Osteoblast (primary cell): Measurements from ENCODE around the gene PSMB8. TPM values are rescaled to one million over a fixed set of nuclear protein-coding genes. Genes with fewer than 3 reads are reported as not detected.
"Not testable (repeated sequence)": the region's sequence is repeated elsewhere in the genome, so short reads cannot be mapped to it uniquely, and the experiment has no call there.

Source experiments
- DNase-seq: peaks from one replicate; pipeline ENCODE4 v3.0.0; 2011; ENCODE audit warnings: low spot score, mixed read lengths; ENCODE audit not compliant: insufficient read length; ENCODE audit errors: missing footprints
- H2AFZ ChIP-seq: 2 replicates; pipeline ENCODE4 v1.6.0; 2011; ENCODE audit warnings: mild to moderate bottlenecking, low read length
- H3K27ac ChIP-seq: 2 replicates; pipeline ENCODE4 v1.5.1; 2011; ENCODE audit warnings: mild to moderate bottlenecking, low read depth, low read length, moderate library complexity
- H3K27me3 ChIP-seq: 2 replicates; pipeline ENCODE4 v1.6.0; 2012; ENCODE audit warnings: mild to moderate bottlenecking, control low read depth, inconsistent platforms, low read length, moderate library complexity; ENCODE audit not compliant: insufficient read depth
- H3K36me3 ChIP-seq: 2 replicates; pipeline ENCODE4 v1.5.1; 2011; ENCODE audit warnings: mild to moderate bottlenecking, low read length, control low read depth, moderate library complexity; ENCODE audit not compliant: insufficient read depth
- H3K4me1 ChIP-seq: 2 replicates; pipeline ENCODE4 v1.5.1; 2011; ENCODE audit warnings: mild to moderate bottlenecking, low read length, control low read depth, moderate library complexity; ENCODE audit not compliant: insufficient read depth
- H3K4me2 ChIP-seq: 2 replicates; pipeline ENCODE4 v1.6.0; 2011; ENCODE audit warnings: mild to moderate bottlenecking, low read length; ENCODE audit not compliant: insufficient read depth
- H3K4me3 ChIP-seq: fragments of 200-600 bp; sonication (generic); 3 replicates; pipeline ENCODE4 v1.5.1; 2012; ENCODE audit warnings: mild to moderate bottlenecking, low read length, inconsistent platforms; ENCODE audit not compliant: insufficient read depth
- H3K79me2 ChIP-seq: 2 replicates; pipeline ENCODE4 v1.6.0; 2012; ENCODE audit warnings: mild to moderate bottlenecking, low read length, control low read depth, inconsistent platforms; ENCODE audit not compliant: insufficient read depth
- H3K9me3 ChIP-seq: 2 replicates; pipeline ENCODE4 v1.5.1; 2011; ENCODE audit warnings: low read depth, low read length, control low read depth
- H4K20me1 ChIP-seq: 2 replicates; pipeline ENCODE4 v1.6.0; 2012; ENCODE audit warnings: mild to moderate bottlenecking, low read length, control low read depth; ENCODE audit not compliant: insufficient read depth
- total RNA-seq: library from RNA; depleted of rRNA; stranded (reverse); fragments of >200 nt; gene quantifications from 2 replicates; pipeline ENCODE4 v1.2.3, GENCODE V29; 2012
- TF ChIP-seq, protein P1 (sequence below): IDR thresholded peaks from 2 replicates; pipeline ENCODE4 v1.5.1; 2011; ENCODE audit warnings: mild to moderate bottlenecking, low read depth, low read length, moderate library complexity; ENCODE audit errors: extremely low read depth

The PSMB8 gene
- total RNA-seq, 1 donor = 67.3 TPM

DNA sequence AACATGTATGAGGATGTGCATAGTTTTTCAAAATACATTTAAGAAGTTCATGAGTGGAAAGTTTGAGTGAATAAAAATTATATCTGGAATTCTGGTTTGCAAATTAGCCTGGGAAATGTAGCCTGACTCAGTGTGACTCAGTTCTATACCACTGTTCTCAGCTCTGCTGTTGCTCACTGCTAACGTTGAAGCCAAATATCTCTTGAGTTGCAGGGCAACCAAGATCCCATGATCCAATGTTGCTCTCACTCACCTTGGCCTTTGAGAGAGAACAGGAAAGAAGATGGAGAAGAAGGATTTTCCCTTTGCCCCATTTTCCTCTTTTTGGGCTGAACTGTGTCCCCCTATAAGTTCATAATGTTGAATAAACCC, 39.0 kb upstream of the PSMB8 start:
- H3K27ac ChIP-seq = peak overlapping the region; percentile 80
- H3K27me3 ChIP-seq = peaks cover 12% of the 10 kb centered on the region
- H2AFZ ChIP-seq = no peak overlapping the region
- H4K20me1 ChIP-seq = no peaks in the 10 kb centered on the region
- H3K4me3 ChIP-seq = no peak overlapping the region
- H3K9me3 ChIP-seq = no peaks in the 10 kb centered on the region
- no peaks in the 10 kb centered on the region for H3K79me2 ChIP-seq
- peak; percentile 92 for DNase-seq
- H3K4me1 ChIP-seq = peaks cover 38% of the 10 kb centered on the region
- H3K36me3 ChIP-seq = no peaks in the 10 kb centered on the region
- H3K4me2 ChIP-seq = no peak overlapping the region
- TF ChIP-seq, protein P1, sequence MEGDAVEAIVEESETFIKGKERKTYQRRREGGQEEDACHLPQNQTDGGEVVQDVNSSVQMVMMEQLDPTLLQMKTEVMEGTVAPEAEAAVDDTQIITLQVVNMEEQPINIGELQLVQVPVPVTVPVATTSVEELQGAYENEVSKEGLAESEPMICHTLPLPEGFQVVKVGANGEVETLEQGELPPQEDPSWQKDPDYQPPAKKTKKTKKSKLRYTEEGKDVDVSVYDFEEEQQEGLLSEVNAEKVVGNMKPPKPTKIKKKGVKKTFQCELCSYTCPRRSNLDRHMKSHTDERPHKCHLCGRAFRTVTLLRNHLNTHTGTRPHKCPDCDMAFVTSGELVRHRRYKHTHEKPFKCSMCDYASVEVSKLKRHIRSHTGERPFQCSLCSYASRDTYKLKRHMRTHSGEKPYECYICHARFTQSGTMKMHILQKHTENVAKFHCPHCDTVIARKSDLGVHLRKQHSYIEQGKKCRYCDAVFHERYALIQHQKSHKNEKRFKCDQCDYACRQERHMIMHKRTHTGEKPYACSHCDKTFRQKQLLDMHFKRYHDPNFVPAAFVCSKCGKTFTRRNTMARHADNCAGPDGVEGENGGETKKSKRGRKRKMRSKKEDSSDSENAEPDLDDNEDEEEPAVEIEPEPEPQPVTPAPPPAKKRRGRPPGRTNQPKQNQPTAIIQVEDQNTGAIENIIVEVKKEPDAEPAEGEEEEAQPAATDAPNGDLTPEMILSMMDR = no peak

DNA sequence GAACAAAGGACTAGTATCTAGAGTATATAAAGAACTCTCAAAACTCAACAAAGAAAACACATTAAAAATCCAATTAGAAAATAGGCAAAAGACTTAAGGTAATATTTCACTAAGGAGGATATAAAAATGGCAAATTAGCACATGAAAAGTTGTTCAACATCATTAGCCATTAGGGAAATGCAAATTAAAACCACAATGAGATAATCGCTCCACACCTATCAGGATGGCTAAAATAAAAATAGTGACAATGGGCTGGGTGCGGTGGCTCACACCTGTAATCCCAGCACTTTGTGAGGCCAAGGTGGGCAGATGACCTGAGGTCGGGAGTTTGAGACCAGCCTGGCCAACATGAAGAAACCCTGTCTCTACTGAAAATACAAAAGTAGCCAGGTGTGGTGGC, 37.1 kb upstream of the PSMB8 start:
- H3K4me2 ChIP-seq, DNase-seq, H3K79me2 ChIP-seq, H2AFZ ChIP-seq, H3K27ac ChIP-seq, H3K36me3 ChIP-seq, H3K4me3 ChIP-seq, H3K9me3 ChIP-seq, H4K20me1 ChIP-seq: not testable (repeated sequence)
- Histone ChIP-seq H3K4me1 (peaks cover 25% of the 10 kb centered on the region), H3K27me3 (peaks cover 24% of the 10 kb centered on the region)

- Histone ChIP-seq H2AFZ (no peak overlapping the region), H4K20me1 (no peaks in the 10 kb centered on the region), H3K4me3 (no peak overlapping the region), H3K27ac (no peak overlapping the region), H3K4me1 (peaks cover 22% of the 10 kb centered on the region), H3K36me3 (no peaks in the 10 kb centered on the region), H3K27me3 (peaks cover 32% of the 10 kb centered on the region), H3K79me2 (no peaks in the 10 kb centered on the region), H3K9me3 (no peaks in the 10 kb centered on the region), H3K4me2 (no peak overlapping the region)
- TF ChIP-seq, protein P1 = no peak
- DNase-seq = no peak
These were observed 35.8 kb upstream of the PSMB8 start for GRCh38 chr6:32879691-32880090.

DNA sequence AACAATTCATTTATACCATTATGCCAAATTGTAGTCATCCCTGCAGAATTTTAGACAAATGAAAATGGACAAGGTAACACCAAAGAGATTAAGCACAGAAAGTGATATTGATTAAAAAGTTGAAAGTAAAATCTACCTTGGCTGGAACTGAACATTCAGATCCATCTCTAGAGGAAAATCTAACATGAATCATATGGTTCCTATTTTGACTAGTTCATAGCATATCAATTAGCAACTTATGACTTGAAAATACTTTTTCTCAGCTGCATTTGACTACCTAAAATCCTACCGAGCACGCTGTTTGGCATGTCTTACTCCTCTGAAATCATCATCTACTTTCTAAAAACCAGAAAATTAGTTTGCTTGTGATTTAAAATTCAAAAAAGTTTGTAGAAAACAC, 32.8 kb upstream of the PSMB8 start:
- no peak for DNase-seq
- Histone ChIP-seq H3K27ac (no peak overlapping the region), H3K9me3 (no peaks in the 10 kb centered on the region), H3K79me2 (no peaks in the 10 kb centered on the region), H3K4me1 (no peaks in the 10 kb centered on the region), H4K20me1 (no peaks in the 10 kb centered on the region), H3K36me3 (no peaks in the 10 kb centered on the region), H2AFZ (no peak overlapping the region), H3K27me3 (peaks cover 32% of the 10 kb centered on the region), H3K4me2 (no peak overlapping the region), H3K4me3 (no peak overlapping the region)
- TF ChIP-seq, protein P1 = no peak

- not testable (repeated sequence) for H3K4me1 ChIP-seq, H3K4me3 ChIP-seq, H4K20me1 ChIP-seq, H3K4me2 ChIP-seq, H3K79me2 ChIP-seq, H2AFZ ChIP-seq, DNase-seq, H3K27ac ChIP-seq, H3K36me3 ChIP-seq, H3K9me3 ChIP-seq
- H3K27me3 ChIP-seq = peaks cover 31% of the 10 kb centered on the region
These were observed 30.1 kb upstream of the PSMB8 start for GRCh38 chr6:32873947-32874346.
